Endothelial cell of hepatic sinusoid (primary cell): Measurements from ENCODE around the gene RTN4.

ENCODE experiments used
- in situ Hi-C: cut with HindIII; loops from 2 replicates; pipeline ENCODE4 v1.10.0; 2017; ENCODE audit warnings: low sequenced_read_pairs

The RTN4 gene

GRCh38 chr2:55043841-55044240 is 6.4 kb downstream of the RTN4 start:
- in situ Hi-C loops: no loop called here

GRCh38 chr2:55038428-55038827 is 11.8 kb downstream of the RTN4 start:
- in situ Hi-C loops: loop anchor here (5.0 kb wide), 1 partner anchor 74 kb away; no protein-coding TSS in a partner anchor

GRCh38 chr2:55035716-55036115 is 14.5 kb downstream of the RTN4 start:
- in situ Hi-C loops: loop anchor here (5.0 kb wide), 1 partner anchor 77 kb away; no protein-coding TSS in a partner anchor

- in situ Hi-C loops: no loop called here
These were observed 16.3 kb downstream of the RTN4 start for GRCh38 chr2:55033921-55034320.

GRCh38 chr2:55033076-55033742 is 17.0 kb downstream of the RTN4 start:
- in situ Hi-C loops: no loop called here

- in situ Hi-C loops: no loop called here
These were observed 18.7 kb downstream of the RTN4 start for GRCh38 chr2:55031505-55031904.

GRCh38 chr2:55030766-55031165 is 19.5 kb downstream of the RTN4 start:
- in situ Hi-C loops: no loop called here

GRCh38 chr2:55029098-55029497 is 21.2 kb downstream of the RTN4 start:
- in situ Hi-C loops: loop anchor here (5.0 kb wide), 2 partner anchors 52 to 138 kb away; no protein-coding TSS in a partner anchor

- in situ Hi-C loops: loop anchor here (5.0 kb wide), 2 partner anchors 50 to 140 kb away; no protein-coding TSS in a partner anchor
These were observed 23.0 kb downstream of the RTN4 start for GRCh38 chr2:55027226-55027625.

- in situ Hi-C loops: loop anchor here (5.0 kb wide), 2 partner anchors 49 to 141 kb away; no protein-coding TSS in a partner anchor
These were observed 24.0 kb downstream of the RTN4 start for GRCh38 chr2:55026202-55026601.

GRCh38 chr2:55025627-55026026 is 24.6 kb downstream of the RTN4 start:
- in situ Hi-C loops: loop anchor here (5.0 kb wide), 2 partner anchors 48 to 142 kb away; no protein-coding TSS in a partner anchor

GRCh38 chr2:55025082-55025481 is 25.2 kb downstream of the RTN4 start:
- in situ Hi-C loops: loop anchor here (5.0 kb wide), 2 partner anchors 48 to 142 kb away; no protein-coding TSS in a partner anchor

GRCh38 chr2:55022476-55022875 is 27.8 kb downstream of the RTN4 start:
- in situ Hi-C loops: no loop called here

- in situ Hi-C loops: no loop called here
These were observed 30.6 kb downstream of the RTN4 start for GRCh38 chr2:55019526-55020258.

- in situ Hi-C loops: no loop called here
These were observed 31.6 kb downstream of the RTN4 start for GRCh38 chr2:55018619-55019018.

GRCh38 chr2:55017880-55018279 is 32.4 kb downstream of the RTN4 start:
- in situ Hi-C loops: no loop called here

- in situ Hi-C loops: no loop called here
These were observed 32.8 kb downstream of the RTN4 start for GRCh38 chr2:55017428-55017827.

- in situ Hi-C loops: no loop called here
These were observed 35.0 kb downstream of the RTN4 start for GRCh38 chr2:55014962-55015939.

- in situ Hi-C loops: no loop called here
These were observed 36.3 kb downstream of the RTN4 start for GRCh38 chr2:55013936-55014335.

GRCh38 chr2:55012672-55013484 is 37.4 kb downstream of the RTN4 start:
- in situ Hi-C loops: no loop called here
